Amniotic stem cell (primary cell): ENCODE data around the gene UACA.

Experiments used
- DNase-seq: peaks from one replicate; lab custom pipeline; 2025; lab: John Stamatoyannopoulos, UW

Gene UACA

DNA sequence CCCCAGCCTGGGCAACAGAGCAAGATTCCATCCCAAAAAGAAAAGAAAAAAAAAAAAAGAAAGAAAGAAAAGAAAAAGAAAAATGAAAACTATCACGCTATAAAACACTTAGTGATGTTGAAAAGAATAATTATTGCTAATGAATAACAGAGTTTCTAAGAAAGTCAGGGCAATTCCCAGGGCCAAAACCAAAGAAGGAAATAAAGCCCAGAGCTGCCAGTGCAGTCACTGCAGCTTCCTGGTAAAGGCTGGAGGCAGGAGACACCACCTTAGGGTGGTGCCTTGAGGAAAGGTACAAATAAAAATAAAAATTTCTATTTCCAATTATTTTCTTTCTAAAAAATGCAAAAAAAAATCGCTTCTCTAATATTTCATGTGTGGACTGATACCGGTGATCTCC, 19.7 kb upstream of the UACA start:
- no peak for DNase-seq

DNA sequence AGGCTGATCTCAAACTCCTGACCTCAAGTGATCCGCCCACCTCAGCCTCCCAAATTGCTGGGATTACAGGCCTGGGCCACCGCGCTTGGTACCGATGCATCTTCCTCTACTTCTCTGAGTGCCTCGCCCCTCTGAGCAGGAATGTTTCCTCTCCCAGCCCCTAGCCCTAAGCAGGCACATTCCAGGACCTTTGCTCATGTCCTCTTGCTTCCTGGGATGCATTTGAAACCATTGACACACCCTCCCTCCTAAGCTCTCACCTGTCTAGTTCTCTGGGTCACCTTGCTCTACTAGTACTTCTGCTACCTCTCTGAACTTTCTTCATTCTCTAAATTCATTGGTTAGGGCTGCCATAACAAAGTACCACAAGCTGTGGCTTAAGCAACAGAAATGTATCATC, 17.9 kb upstream of the UACA start:
- DNase-seq: no peak

GRCh38 chr15:70778258-70779076, 15.1 kb upstream of the UACA start:
- DNase-seq: peak; percentile 35

- no peak for DNase-seq
These were observed 14.0 kb upstream of the UACA start for GRCh38 chr15:70777170-70777926.

DNA sequence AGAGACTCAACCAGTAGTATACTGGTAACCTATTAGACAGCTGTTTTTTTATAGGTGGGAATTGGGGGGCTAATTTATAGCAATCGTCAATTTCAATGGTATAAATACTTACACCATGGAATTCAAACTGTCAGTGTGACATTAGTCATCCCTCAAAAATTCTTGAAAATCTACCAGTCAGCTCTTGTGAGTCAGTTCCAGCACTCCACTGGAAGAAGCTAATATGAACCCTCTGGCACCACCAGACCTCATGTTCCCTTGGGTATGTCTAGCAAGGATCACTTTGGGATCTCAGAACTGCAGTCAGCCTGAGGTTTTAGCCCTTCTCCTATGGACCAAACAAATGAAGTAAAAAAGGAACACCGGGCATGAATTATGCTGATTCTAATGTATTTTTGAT, 11.8 kb upstream of the UACA start:
- peak; percentile 41 for DNase-seq

- DNase-seq: no peak
These were observed 9.0 kb upstream of the UACA start for GRCh38 chr15:70772402-70772801.

GRCh38 chr15:70770863-70771262, 7.5 kb upstream of the UACA start:
- DNase-seq: no peak

DNA sequence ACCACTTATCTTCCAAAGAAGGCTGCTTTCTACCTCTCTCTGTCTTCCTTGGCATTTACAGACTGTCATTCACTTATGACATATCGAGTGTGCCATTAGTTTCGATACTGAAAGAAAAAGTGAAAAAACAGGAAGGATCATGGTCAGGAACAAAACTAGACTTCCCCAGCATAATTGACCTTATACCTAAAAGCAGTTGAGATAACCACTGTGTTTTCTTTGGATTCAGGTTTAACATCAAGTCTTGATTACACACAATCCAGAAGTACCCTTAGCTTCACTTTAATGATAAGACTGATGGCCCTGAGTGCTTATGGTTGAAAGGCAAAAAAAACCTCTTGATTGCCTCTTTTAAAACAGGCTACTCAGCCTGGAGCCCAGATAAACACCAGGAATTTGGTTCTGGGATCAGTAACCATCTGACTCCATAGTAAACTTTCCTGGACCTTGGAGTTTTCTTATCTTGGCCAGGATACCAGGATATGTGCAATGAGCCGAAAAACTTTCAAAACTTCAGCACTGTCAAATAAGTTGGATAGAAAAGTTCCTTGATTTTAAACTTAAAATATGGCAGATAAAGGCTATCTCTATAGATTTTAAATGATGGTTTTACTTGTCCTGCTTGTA, 5.0 kb upstream of the UACA start:
- DNase-seq: no peak

DNA sequence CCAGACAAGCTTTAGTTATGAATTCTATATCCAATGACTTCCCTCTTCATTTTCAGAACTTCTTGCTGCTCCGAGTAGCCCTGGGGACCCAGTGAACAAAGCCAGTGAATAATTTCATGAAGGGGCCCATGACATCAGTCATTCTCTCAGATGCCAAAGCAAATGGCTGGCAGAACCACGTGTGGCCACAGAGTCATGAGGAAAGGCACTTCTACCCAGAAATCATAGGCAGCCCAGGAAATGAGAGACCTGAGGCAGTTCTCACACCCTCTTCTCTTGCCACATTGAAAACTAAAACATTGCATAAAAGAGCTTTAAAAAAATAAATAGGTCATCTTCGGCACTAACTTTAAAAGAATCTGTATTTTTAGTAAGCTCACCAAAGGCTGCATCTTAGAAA, 4.3 kb upstream of the UACA start:
- no peak for DNase-seq

DNA sequence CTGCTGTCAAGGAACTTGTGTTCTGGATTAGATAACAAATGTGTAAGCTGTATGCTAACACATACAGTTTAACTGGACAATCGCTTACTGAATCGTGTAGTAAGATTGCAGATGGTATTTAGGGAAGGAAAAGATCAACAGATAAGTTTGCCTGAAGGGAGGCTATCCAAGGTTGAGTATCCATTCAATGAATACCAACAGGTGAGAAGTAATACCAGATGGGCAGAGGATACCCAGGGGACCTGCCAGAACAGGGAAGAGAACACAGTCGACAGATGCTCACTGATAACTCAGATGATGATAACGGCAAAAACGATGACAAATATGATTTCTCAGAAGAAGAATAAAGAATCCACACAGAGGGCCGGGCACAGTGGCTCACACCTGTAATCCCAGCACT, 3.2 kb upstream of the UACA start:
- no peak for DNase-seq

GRCh38 chr15:70765504-70766281, 2.3 kb upstream of the UACA start:
- no peak for DNase-seq

GRCh38 chr15:70763950-70764730, 782 bp upstream of the UACA start:
- no peak for DNase-seq

GRCh38 chr15:70762469-70763119, 764 bp downstream of the UACA start:
- no peak for DNase-seq

DNA sequence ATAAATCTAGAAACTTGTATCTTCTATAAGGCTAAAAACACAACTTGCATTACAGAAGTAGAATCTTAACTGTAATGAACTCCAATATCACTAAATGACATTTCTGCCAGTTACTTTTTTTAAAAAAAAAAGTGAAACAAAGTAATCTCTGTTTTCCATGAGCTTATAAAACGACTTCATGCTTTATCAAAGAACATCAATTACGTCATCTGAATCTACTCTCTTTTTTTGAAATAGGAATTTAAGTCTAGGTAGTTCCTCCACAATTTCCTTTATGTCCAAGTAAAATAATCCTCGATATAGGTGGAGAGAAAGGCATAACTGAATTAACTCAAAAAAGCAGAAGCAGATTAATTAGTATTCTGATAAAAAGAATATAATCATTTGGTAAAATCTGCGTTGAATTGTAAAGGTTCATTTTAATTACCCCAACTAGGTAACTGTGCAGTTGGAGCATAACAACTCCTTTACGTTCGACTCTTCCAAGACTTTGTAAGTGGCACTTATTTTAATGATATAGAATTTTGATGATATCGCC, 1.4 kb downstream of the UACA start:
- DNase-seq: no peak

GRCh38 chr15:70761046-70761445, 2.3 kb downstream of the UACA start:
- no peak for DNase-seq

DNA sequence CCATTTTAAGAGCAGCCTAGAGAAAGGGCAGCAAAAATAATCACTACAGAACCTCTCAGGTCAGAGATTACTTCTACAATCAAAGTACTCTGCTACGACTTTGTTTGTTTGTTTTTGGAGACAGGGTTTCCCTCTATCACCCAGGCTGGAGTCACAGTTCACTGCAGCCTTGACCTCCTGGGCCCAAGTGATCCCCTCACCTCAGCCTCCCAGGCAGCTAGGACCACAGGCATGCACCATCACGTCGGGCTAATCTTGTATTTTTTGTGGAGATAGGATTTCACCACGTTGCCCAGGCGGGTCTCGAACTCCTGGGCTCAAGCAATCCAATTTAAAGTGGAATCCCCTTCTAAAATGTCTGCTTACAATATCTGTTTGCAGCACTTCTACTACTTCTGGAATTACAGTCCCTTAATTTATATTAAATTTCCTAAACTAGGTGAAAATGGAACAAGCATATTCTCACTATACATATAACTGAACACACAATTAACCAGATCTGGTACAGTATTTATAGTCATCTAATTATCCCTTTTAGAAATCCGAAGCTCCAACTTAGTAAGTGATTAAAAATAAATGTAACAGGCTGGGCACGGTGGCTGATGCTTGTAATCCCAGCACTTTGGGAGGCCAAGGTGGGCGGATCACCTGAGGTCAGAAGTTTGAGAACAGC, 4.4 kb downstream of the UACA start:
- DNase-seq: no peak

- DNase-seq: no peak
These were observed 5.7 kb downstream of the UACA start for GRCh38 chr15:70757627-70758026.

DNA sequence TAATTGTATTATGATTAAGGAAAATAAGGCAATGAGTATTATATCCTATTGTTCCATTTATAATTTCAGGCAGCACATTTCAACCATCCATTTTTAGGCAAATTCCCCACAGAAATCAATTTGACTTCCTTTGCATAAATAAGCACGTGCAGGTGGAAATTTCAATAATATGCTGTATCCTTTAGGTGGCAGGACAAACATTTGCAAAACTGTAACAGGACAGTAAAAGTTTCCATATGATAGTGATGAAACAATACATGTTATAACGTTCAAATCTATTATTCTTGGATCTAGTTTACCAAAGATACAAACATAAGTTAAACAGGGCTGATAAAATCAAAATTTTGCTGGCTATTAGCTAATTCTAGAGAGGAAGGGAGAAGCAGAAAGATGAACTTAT, 8.5 kb downstream of the UACA start:
- DNase-seq: no peak

- DNase-seq: no peak
These were observed 10.1 kb downstream of the UACA start for GRCh38 chr15:70753101-70753829.
